Loucy (cell line): ENCODE data around the gene SZT2.

Source experiments
- CTCF ChIP-seq: fragments of 200-600 bp; sonication (generic); conservative IDR thresholded peaks from 2 replicates; pipeline ENCODE4 v1.5.1; 2014; ENCODE audit warnings: mild to moderate bottlenecking, antibody characterized with exemption, low read length
- EZH2phosphoT487 ChIP-seq: fragments of 200-600 bp; IDR thresholded peaks from 2 replicates; pipeline ENCODE4 v1.6.1; 2018; ENCODE audit warnings: antibody characterized with exemption, mild to moderate bottlenecking, moderate library complexity, borderline replicate concordance

DNA sequence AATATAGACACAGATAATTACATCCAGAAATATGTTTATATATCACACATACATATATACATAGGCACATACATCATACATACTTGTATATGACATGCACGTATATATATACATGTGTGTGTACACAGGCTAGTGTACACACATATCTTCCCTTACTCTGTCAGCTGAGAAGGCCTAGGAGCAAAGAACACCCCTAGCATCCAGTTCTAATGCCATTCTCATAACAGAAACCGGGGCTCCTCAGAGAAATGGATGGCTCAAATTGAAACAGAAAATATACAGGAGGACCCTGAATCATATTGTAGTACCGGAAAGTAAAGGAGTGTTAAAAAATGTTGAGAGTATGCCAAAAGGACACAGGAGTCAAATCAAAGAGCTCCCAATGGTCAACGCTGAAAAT, 83.8 kb downstream of the SZT2 start:
- TF ChIP-seq CTCF (no peak), EZH2phosphoT487 (no peak)
